ENCODE data around the gene HMGN2.

The HMGN2 gene

GRCh38 chr1:26472320-26472900 lies at the start of gene HMGN2:
Gene HMGN2 (plus strand): TSS chr1:26472440. CDS start chr1:26472613, 173 bp downstream.
- Histone ChIP-seq H3K9ac (ENCODE audit: low read length) (peak within 1 kb of the TSS; percentile 100), H3K4me3 (ENCODE audit: low read depth, low read length) (peak within 1 kb of the TSS; percentile 91), H3K27ac (ENCODE audit: low read depth, low read length) (peak within 1 kb of the TSS; percentile 100), H3K27me3 (ENCODE audit: control insufficient read depth, insufficient read depth, low read length) (no peaks in the 10 kb centered on the region), H3K4me1 (ENCODE audit: control insufficient read depth, insufficient read depth, low read length) (peaks cover 28% of the 10 kb centered on the region), H3K9me3 (ENCODE audit: control insufficient read depth, insufficient read depth, low read depth, low read length) (no peaks in the 10 kb centered on the region), H3K36me3 (ENCODE audit: control insufficient read depth, insufficient read depth, low read length) (peaks cover 58% of the 10 kb centered on the region)

- Histone ChIP-seq H3K9me3 (ENCODE audit: control insufficient read depth, insufficient read depth, low read depth, low read length) (no peaks in the 10 kb centered on the region), H3K4me1 (ENCODE audit: control insufficient read depth, insufficient read depth, low read length) (peaks cover 28% of the 10 kb centered on the region), H3K4me3 (ENCODE audit: low read depth, low read length) (no peak overlapping the region), H3K36me3 (ENCODE audit: control insufficient read depth, insufficient read depth, low read length) (peaks cover 60% of the 10 kb centered on the region), H3K27ac (ENCODE audit: low read depth, low read length) (peak overlapping the region; percentile 11; the same call in 1 of the 2 replicates), H3K27me3 (ENCODE audit: control insufficient read depth, insufficient read depth, low read length) (no peaks in the 10 kb centered on the region), H3K9ac (ENCODE audit: low read length) (no peak overlapping the region)
Measured at GRCh38 chr1:26429721-26430120, 42.5 kb upstream of the HMGN2 start.

GRCh38 chr1:26431979-26432695 lies 40.1 kb upstream of the HMGN2 start, which contains the start of gene DHDDS:
Gene DHDDS (plus strand): TSS chr1:26432321. CDS start chr1:26432946, 625 bp downstream.
- Histone ChIP-seq H3K9ac (ENCODE audit: low read length) (peak within 1 kb of the TSS; percentile 93), H3K27me3 (ENCODE audit: control insufficient read depth, insufficient read depth, low read length) (no peaks in the 10 kb centered on the region), H3K4me1 (ENCODE audit: control insufficient read depth, insufficient read depth, low read length) (peaks cover 22% of the 10 kb centered on the region; the same call in 1 of the 2 replicates), H3K27ac (ENCODE audit: low read depth, low read length) (peak within 1 kb of the TSS; percentile 58), H3K36me3 (ENCODE audit: control insufficient read depth, insufficient read depth, low read length) (peaks cover 48% of the 10 kb centered on the region), H3K4me3 (ENCODE audit: low read depth, low read length) (peak within 1 kb of the TSS; percentile 84), H3K9me3 (ENCODE audit: control insufficient read depth, insufficient read depth, low read depth, low read length) (no peaks in the 10 kb centered on the region)

- Histone ChIP-seq H3K36me3 (ENCODE audit: control insufficient read depth, insufficient read depth, low read length) (peaks cover 45% of the 10 kb centered on the region), H3K9me3 (ENCODE audit: control insufficient read depth, insufficient read depth, low read depth, low read length) (no peaks in the 10 kb centered on the region), H3K27ac (ENCODE audit: low read depth, low read length) (no peak overlapping the region; the same call in 1 of the 2 replicates), H3K4me3 (ENCODE audit: low read depth, low read length) (peak overlapping the region; percentile 84), H3K9ac (ENCODE audit: low read length) (peak overlapping the region; percentile 93), H3K4me1 (ENCODE audit: control insufficient read depth, insufficient read depth, low read length) (peaks cover 18% of the 10 kb centered on the region; the same call in 1 of the 2 replicates), H3K27me3 (ENCODE audit: control insufficient read depth, insufficient read depth, low read length) (no peaks in the 10 kb centered on the region)
Measured at GRCh38 chr1:26432793-26433192, 39.4 kb upstream of the HMGN2 start.

- Histone ChIP-seq H3K27ac (ENCODE audit: low read depth, low read length) (no peak overlapping the region), H3K4me1 (ENCODE audit: control insufficient read depth, insufficient read depth, low read length) (peaks cover 15% of the 10 kb centered on the region; the same call in 1 of the 2 replicates), H3K9me3 (ENCODE audit: control insufficient read depth, insufficient read depth, low read depth, low read length) (no peaks in the 10 kb centered on the region), H3K4me3 (ENCODE audit: low read depth, low read length) (no peak overlapping the region), H3K27me3 (ENCODE audit: control insufficient read depth, insufficient read depth, low read length) (no peaks in the 10 kb centered on the region), H3K36me3 (ENCODE audit: control insufficient read depth, insufficient read depth, low read length) (peaks cover 52% of the 10 kb centered on the region), H3K9ac (ENCODE audit: low read length) (no peak overlapping the region)
Measured at GRCh38 chr1:26434161-26434752, 38.0 kb upstream of the HMGN2 start.

GRCh38 chr1:26438041-26438440 lies 34.2 kb upstream of the HMGN2 start:
- Histone ChIP-seq H3K36me3 (ENCODE audit: control insufficient read depth, insufficient read depth, low read length) (peaks cover 68% of the 10 kb centered on the region), H3K27me3 (ENCODE audit: control insufficient read depth, insufficient read depth, low read length) (no peaks in the 10 kb centered on the region), H3K4me1 (ENCODE audit: control insufficient read depth, insufficient read depth, low read length) (no peaks in the 10 kb centered on the region), H3K27ac (ENCODE audit: low read depth, low read length) (no peak overlapping the region), H3K4me3 (ENCODE audit: low read depth, low read length) (no peak overlapping the region), H3K9me3 (ENCODE audit: control insufficient read depth, insufficient read depth, low read depth, low read length) (no peaks in the 10 kb centered on the region), H3K9ac (ENCODE audit: low read length) (no peak overlapping the region)

- H3K9me3 ChIP-seq (ENCODE audit: control insufficient read depth, insufficient read depth, low read depth, low read length) = no peaks in the 10 kb centered on the region
- no peaks in the 10 kb centered on the region for H3K27me3 ChIP-seq (ENCODE audit: control insufficient read depth, insufficient read depth, low read length)
- H3K27ac ChIP-seq (ENCODE audit: low read depth, low read length) = no peak overlapping the region
- no peaks in the 10 kb centered on the region for H3K4me1 ChIP-seq (ENCODE audit: control insufficient read depth, insufficient read depth, low read length)
- H3K9ac ChIP-seq (ENCODE audit: low read length) = no peak overlapping the region
- H3K36me3 ChIP-seq (ENCODE audit: control insufficient read depth, insufficient read depth, low read length) = peaks cover 82% of the 10 kb centered on the region
- no peak overlapping the region for H3K4me3 ChIP-seq (ENCODE audit: low read depth, low read length)
Measured at GRCh38 chr1:26440259-26440658, 32.0 kb upstream of the HMGN2 start.

GRCh38 chr1:26449868-26450267 lies 22.4 kb upstream of the HMGN2 start:
- Histone ChIP-seq H3K27ac (ENCODE audit: low read depth, low read length) (no peak overlapping the region), H3K9me3 (ENCODE audit: control insufficient read depth, insufficient read depth, low read depth, low read length) (no peaks in the 10 kb centered on the region), H3K27me3 (ENCODE audit: control insufficient read depth, insufficient read depth, low read length) (no peaks in the 10 kb centered on the region), H3K4me3 (ENCODE audit: low read depth, low read length) (no peak overlapping the region), H3K9ac (ENCODE audit: low read length) (no peak overlapping the region), H3K36me3 (ENCODE audit: control insufficient read depth, insufficient read depth, low read length) (peaks cover 69% of the 10 kb centered on the region), H3K4me1 (ENCODE audit: control insufficient read depth, insufficient read depth, low read length) (no peaks in the 10 kb centered on the region)

- Histone ChIP-seq H3K4me1 (ENCODE audit: control insufficient read depth, insufficient read depth, low read length) (no peaks in the 10 kb centered on the region), H3K36me3 (ENCODE audit: control insufficient read depth, insufficient read depth, low read length) (peaks cover 72% of the 10 kb centered on the region), H3K27ac (ENCODE audit: low read depth, low read length) (no peak overlapping the region), H3K9ac (ENCODE audit: low read length) (no peak overlapping the region), H3K4me3 (ENCODE audit: low read depth, low read length) (no peak overlapping the region), H3K27me3 (ENCODE audit: control insufficient read depth, insufficient read depth, low read length) (no peaks in the 10 kb centered on the region), H3K9me3 (ENCODE audit: control insufficient read depth, insufficient read depth, low read depth, low read length) (no peaks in the 10 kb centered on the region)
Measured at GRCh38 chr1:26450908-26451307, 21.3 kb upstream of the HMGN2 start.

GRCh38 chr1:26452459-26453183 lies 19.6 kb upstream of the HMGN2 start:
- peaks cover 60% of the 10 kb centered on the region for H3K36me3 ChIP-seq (ENCODE audit: control insufficient read depth, insufficient read depth, low read length)
- H3K27me3 ChIP-seq (ENCODE audit: control insufficient read depth, insufficient read depth, low read length) = no peaks in the 10 kb centered on the region
- H3K4me1 ChIP-seq (ENCODE audit: control insufficient read depth, insufficient read depth, low read length) = no peaks in the 10 kb centered on the region
- H3K9me3 ChIP-seq (ENCODE audit: control insufficient read depth, insufficient read depth, low read depth, low read length) = no peaks in the 10 kb centered on the region
- no peak overlapping the region for H3K4me3 ChIP-seq (ENCODE audit: low read depth, low read length)
- no peak overlapping the region for H3K9ac ChIP-seq (ENCODE audit: low read length)
- no peak overlapping the region for H3K27ac ChIP-seq (ENCODE audit: low read depth, low read length)

Measured in HUES6 (cell line).